Uterus (tissue), 2 donors: ENCODE results near the gene ELMO2.

Experiments used
- CTCF ChIP-seq, 4 experiments: fragments of 200-600 bp in 2 of 4; fragments of 450-650 bp in 2 of 4; sonication (generic) in 2 of 4; IDR thresholded peaks; one replicate each; pipeline ENCODE4 v1.5.1; 2016 to 2019; ENCODE audit warnings: antibody characterized with exemption in 4 of 4, mild to moderate bottlenecking in 2 of 4, moderate library complexity in 1 of 4
- POLR2A ChIP-seq, 2 donors: fragments of 450-650 bp; IDR thresholded peaks; one replicate each; pipeline ENCODE4 v1.6.1; 2016; ENCODE audit warnings: antibody characterized with exemption in 2 of 2, mild to moderate bottlenecking in 1 of 2, moderate library complexity in 1 of 2

- TF ChIP-seq CTCF (IDR thresholded peaks at IDR 0.05) (no peak), POLR2A (IDR thresholded peaks at IDR 0.05) (no peak)
Observed at GRCh38 chr20:46352370-46352938, 54.0 kb downstream of the ELMO2 start.
